Duodenal mucosa (tissue), 2 donors: ENCODE data around the gene GPN2.
A peak's percentile ranks its signal among the peaks of the same experiment; 100 is the strongest.
"Not testable (repeated sequence)": the region's sequence is repeated elsewhere in the genome, so short reads cannot be mapped to it uniquely, and the experiment has no call there.

Experiments used
- H3K27ac ChIP-seq: one replicate; pipeline ENCODE4 v1.7.0; 2013; ENCODE audit warnings: low read depth, low read length
- H3K27me3 ChIP-seq, 2 donors: one replicate each; pipeline ENCODE4 v1.7.0; 2013; ENCODE audit warnings: low read length in 2 of 2, control low read depth in 1 of 2; ENCODE audit not compliant: insufficient read depth in 2 of 2, control insufficient read depth in 1 of 2
- H3K36me3 ChIP-seq, 2 donors: one replicate each; pipeline ENCODE4 v1.7.0; 2013; ENCODE audit warnings: low read length in 2 of 2, control low read depth in 1 of 2; ENCODE audit not compliant: insufficient read depth in 2 of 2, control insufficient read depth in 1 of 2
- H3K4me1 ChIP-seq, 2 donors: one replicate each; pipeline ENCODE4 v1.7.0; 2013; ENCODE audit warnings: low read length in 2 of 2, control low read depth in 1 of 2; ENCODE audit not compliant: insufficient read depth in 2 of 2, control insufficient read depth in 1 of 2
- H3K4me3 ChIP-seq, 2 donors: one replicate each; pipeline ENCODE4 v1.7.0; 2013; ENCODE audit warnings: low read length in 2 of 2, low read depth in 1 of 2
- H3K9ac ChIP-seq, 2 donors: one replicate each; pipeline ENCODE4 v1.7.0; 2013; ENCODE audit warnings: low read length in 2 of 2, low read depth in 1 of 2
- H3K9me3 ChIP-seq, 2 donors: one replicate each; pipeline ENCODE4 v1.7.0; 2013; ENCODE audit warnings: low read length in 2 of 2, control low read depth in 1 of 2; ENCODE audit not compliant: control insufficient read depth in 1 of 2

The GPN2 gene

GRCh38 chr1:26852701-26853100 is 37.4 kb downstream of the GPN2 start:
- H3K9ac ChIP-seq: no peak overlapping the region
- no peaks in the 10 kb centered on the region for H3K9me3 ChIP-seq
- H3K27me3 ChIP-seq: no peaks in the 10 kb centered on the region
- peaks cover 26 to 29% of the 10 kb centered on the region in 2 donors for H3K4me1 ChIP-seq
- peaks cover 24 to 73% of the 10 kb centered on the region in 2 donors for H3K36me3 ChIP-seq
- no peak overlapping the region for H3K4me3 ChIP-seq
- no peak overlapping the region for H3K27ac ChIP-seq

GRCh38 chr1:26851106-26851684 is 38.9 kb downstream of the GPN2 start:
- Histone ChIP-seq H3K9me3 (no peaks in the 10 kb centered on the region), H3K36me3 (peaks cover 24 to 70% of the 10 kb centered on the region in 2 donors), H3K4me3 (no peak overlapping the region), H3K27me3 (no peaks in the 10 kb centered on the region), H3K9ac (no peak overlapping the region), H3K27ac (no peak overlapping the region), H3K4me1 (peaks cover 26 to 29% of the 10 kb centered on the region in 2 donors)

GRCh38 chr1:26848941-26849774 is 40.9 kb downstream of the GPN2 start:
- peaks cover 19 to 20% of the 10 kb centered on the region in 2 donors for H3K4me1 ChIP-seq
- H3K4me3 ChIP-seq: no peak overlapping the region
- H3K27ac ChIP-seq: peak overlapping the region; percentile 76
- H3K9ac ChIP-seq: peak overlapping the region; percentile 25 to 71
- H3K27me3 ChIP-seq: no peaks in the 10 kb centered on the region
- no peaks in the 10 kb centered on the region for H3K9me3 ChIP-seq
- peaks cover 24 to 58% of the 10 kb centered on the region in 2 donors for H3K36me3 ChIP-seq

GRCh38 chr1:26848499-26848898 is 41.6 kb downstream of the GPN2 start:
- Histone ChIP-seq H3K36me3 (peaks cover 22 to 57% of the 10 kb centered on the region in 2 donors), H3K9ac (peak overlapping the region; percentile 3 to 71), H3K27ac (peak overlapping the region; percentile 76), H3K27me3 (no peaks in the 10 kb centered on the region), H3K9me3 (no peaks in the 10 kb centered on the region), H3K4me3 (no peak overlapping the region), H3K4me1 (peaks cover 19 to 20% of the 10 kb centered on the region in 2 donors)

- not testable (repeated sequence) for H3K27me3 ChIP-seq, H3K27ac ChIP-seq
- peaks cover 22 to 51% of the 10 kb centered on the region in 2 donors for H3K36me3 ChIP-seq
Observed at GRCh38 chr1:26847826-26848225, 42.3 kb downstream of the GPN2 start.

GRCh38 chr1:26844424-26845196 is 45.5 kb downstream of the GPN2 start:
- no peaks in the 10 kb centered on the region for H3K27me3 ChIP-seq
- H3K4me1 ChIP-seq: peaks cover 12% of the 10 kb centered on the region in 2 donors
- H3K4me3 ChIP-seq: no peak overlapping the region
- H3K27ac ChIP-seq: no peak overlapping the region
- no peaks in the 10 kb centered on the region for H3K9me3 ChIP-seq
- H3K36me3 ChIP-seq: peaks cover 6 to 32% of the 10 kb centered on the region in 2 donors
- no peak overlapping the region for H3K9ac ChIP-seq

More at GRCh38 chr1:26847826-26848225, 42.3 kb downstream of the GPN2 start:
- H3K9me3 ChIP-seq, H3K4me3 ChIP-seq, H3K9ac ChIP-seq: not testable (repeated sequence)
- peaks cover 19 to 20% of the 10 kb centered on the region in 2 donors for H3K4me1 ChIP-seq

GRCh38 chr1:26839779-26840178 is 50.3 kb downstream of the GPN2 start:
- Histone ChIP-seq H3K9ac (no peak overlapping the region), H3K27ac (no peak overlapping the region), H3K9me3 (no peaks in the 10 kb centered on the region), H3K4me1 (peaks cover under 1 to 7% of the 10 kb centered on the region in 2 donors), H3K36me3 (peaks cover 6 to 40% of the 10 kb centered on the region in 2 donors), H3K27me3 (no peaks in the 10 kb centered on the region), H3K4me3 (no peak overlapping the region)

GRCh38 chr1:26839339-26839722 is 50.8 kb downstream of the GPN2 start:
- no peaks in the 10 kb centered on the region for H3K9me3 ChIP-seq
- no peak overlapping the region for H3K9ac ChIP-seq
- peaks cover 5 to 12% of the 10 kb centered on the region in 2 donors for H3K4me1 ChIP-seq
- no peaks in the 10 kb centered on the region for H3K27me3 ChIP-seq
- H3K36me3 ChIP-seq: peaks cover 10 to 44% of the 10 kb centered on the region in 2 donors
- H3K27ac ChIP-seq: no peak overlapping the region
- H3K4me3 ChIP-seq: no peak overlapping the region

- Histone ChIP-seq H3K36me3 (peaks cover 15 to 47% of the 10 kb centered on the region in 2 donors), H3K4me1 (peaks cover 10 to 18% of the 10 kb centered on the region in 2 donors), H3K27me3 (no peaks in the 10 kb centered on the region), H3K27ac (no peak overlapping the region), H3K9ac (no peak overlapping the region), H3K4me3 (no peak overlapping the region), H3K9me3 (no peaks in the 10 kb centered on the region)
Observed at GRCh38 chr1:26838474-26839338, 51.4 kb downstream of the GPN2 start.
